Progenitor cell of endocrine pancreas (in vitro differentiated cells): ENCODE measurements around the gene KIF1C. TPM values are rescaled to one million over a fixed set of nuclear protein-coding genes. Genes with fewer than 3 reads are reported as not detected.
"Not testable (repeated sequence)": the region's sequence is repeated elsewhere in the genome, so short reads cannot be mapped to it uniquely, and the experiment has no call there.

ENCODE experiments used
- DNase-seq: peaks from one replicate; pipeline ENCODE4 v3.0.0; 2021; ENCODE audit warnings: low spot score; ENCODE audit not compliant: unreplicated experiment
- H3K27ac Mint-ChIP-seq: 2 replicates; pipeline ENCODE4 v1.8.0; 2021; ENCODE audit warnings: mild to moderate bottlenecking, moderate library complexity, mixed read lengths
- H3K27me3 Mint-ChIP-seq: 2 replicates; pipeline ENCODE4 v1.8.0; 2021; ENCODE audit warnings: mixed read lengths
- H3K36me3 Mint-ChIP-seq: 2 replicates; pipeline ENCODE4 v1.8.0; 2022; ENCODE audit warnings: mixed read lengths; ENCODE audit not compliant: insufficient read depth
- H3K4me1 Mint-ChIP-seq: 2 replicates; pipeline ENCODE4 v1.8.0; 2021; ENCODE audit warnings: low read depth, mixed read lengths
- H3K4me3 Mint-ChIP-seq: 2 replicates; pipeline ENCODE4 v1.8.0; 2021; ENCODE audit warnings: low read depth, mild to moderate bottlenecking, moderate library complexity, mixed read lengths
- H3K9me3 Mint-ChIP-seq: 2 replicates; pipeline ENCODE4 v1.8.0; 2021; ENCODE audit warnings: low read depth, mixed read lengths
- total RNA-seq: library from RNA; stranded (reverse); gene quantifications from 2 replicates; pipeline ENCODE4 v1.2.1, GENCODE V29; 2021
- TF ChIP-seq, protein P1 (sequence below): fragments of 200-600 bp; sonication (generic); IDR thresholded peaks from one replicate; pipeline ENCODE4 v1.5.0; 2021; ENCODE audit warnings: antibody characterized with exemption, mild to moderate bottlenecking; ENCODE audit not compliant: unreplicated experiment

KIF1C gene
- total RNA-seq, 1 donor from 2014 or later: 104 TPM

DNA sequence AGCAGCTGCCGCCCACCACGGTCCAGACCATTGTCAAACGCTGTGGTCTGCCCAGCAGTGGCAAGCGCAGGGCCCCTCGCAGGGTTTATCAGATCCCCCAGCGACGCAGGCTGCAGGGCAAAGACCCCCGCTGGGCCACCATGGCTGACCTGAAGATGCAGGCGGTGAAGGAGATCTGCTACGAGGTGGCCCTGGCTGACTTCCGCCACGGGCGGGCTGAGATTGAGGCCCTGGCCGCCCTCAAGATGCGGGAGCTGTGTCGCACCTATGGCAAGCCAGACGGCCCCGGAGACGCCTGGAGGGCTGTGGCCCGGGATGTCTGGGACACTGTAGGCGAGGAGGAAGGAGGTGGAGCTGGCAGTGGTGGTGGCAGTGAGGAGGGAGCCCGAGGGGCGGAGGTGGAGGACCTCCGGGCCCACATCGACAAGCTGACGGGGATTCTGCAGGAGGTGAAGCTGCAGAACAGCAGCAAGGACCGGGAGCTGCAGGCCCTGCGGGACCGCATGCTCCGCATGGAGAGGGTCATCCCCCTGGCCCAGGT, 24.5 kb downstream of the KIF1C start:
- TF ChIP-seq, protein P1, sequence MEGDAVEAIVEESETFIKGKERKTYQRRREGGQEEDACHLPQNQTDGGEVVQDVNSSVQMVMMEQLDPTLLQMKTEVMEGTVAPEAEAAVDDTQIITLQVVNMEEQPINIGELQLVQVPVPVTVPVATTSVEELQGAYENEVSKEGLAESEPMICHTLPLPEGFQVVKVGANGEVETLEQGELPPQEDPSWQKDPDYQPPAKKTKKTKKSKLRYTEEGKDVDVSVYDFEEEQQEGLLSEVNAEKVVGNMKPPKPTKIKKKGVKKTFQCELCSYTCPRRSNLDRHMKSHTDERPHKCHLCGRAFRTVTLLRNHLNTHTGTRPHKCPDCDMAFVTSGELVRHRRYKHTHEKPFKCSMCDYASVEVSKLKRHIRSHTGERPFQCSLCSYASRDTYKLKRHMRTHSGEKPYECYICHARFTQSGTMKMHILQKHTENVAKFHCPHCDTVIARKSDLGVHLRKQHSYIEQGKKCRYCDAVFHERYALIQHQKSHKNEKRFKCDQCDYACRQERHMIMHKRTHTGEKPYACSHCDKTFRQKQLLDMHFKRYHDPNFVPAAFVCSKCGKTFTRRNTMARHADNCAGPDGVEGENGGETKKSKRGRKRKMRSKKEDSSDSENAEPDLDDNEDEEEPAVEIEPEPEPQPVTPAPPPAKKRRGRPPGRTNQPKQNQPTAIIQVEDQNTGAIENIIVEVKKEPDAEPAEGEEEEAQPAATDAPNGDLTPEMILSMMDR: no peak
- Mint-ChIP-seq H3K4me3 (no peak overlapping the region), H3K27me3 (no peaks in the 10 kb centered on the region), H3K27ac (no peak overlapping the region), H3K36me3 (peaks cover 21% of the 10 kb centered on the region), H3K9me3 (no peaks in the 10 kb centered on the region), H3K4me1 (no peaks in the 10 kb centered on the region)
- no peak for DNase-seq

DNA sequence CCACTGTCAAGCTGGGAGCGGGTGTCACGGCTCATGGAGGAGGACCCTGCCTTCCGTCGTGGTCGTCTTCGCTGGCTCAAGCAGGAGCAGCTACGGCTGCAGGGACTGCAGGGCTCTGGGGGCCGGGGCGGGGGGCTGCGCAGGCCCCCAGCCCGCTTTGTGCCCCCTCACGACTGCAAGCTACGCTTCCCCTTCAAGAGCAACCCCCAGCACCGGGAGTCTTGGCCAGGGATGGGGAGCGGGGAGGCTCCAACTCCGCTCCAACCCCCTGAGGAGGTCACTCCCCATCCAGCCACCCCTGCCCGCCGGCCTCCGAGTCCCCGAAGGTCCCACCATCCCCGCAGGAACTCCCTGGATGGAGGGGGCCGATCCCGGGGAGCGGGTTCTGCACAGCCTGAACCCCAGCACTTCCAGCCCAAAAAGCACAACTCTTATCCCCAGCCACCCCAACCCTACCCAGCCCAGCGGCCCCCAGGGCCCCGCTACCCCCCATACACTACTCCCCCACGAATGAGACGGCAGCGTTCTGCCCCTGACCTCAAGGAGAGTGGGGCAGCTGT, 25.9 kb downstream of the KIF1C start:
- H3K27ac Mint-ChIP-seq: no peak overlapping the region
- no peak overlapping the region for H3K4me3 Mint-ChIP-seq
- H3K4me1 Mint-ChIP-seq: no peaks in the 10 kb centered on the region
- peaks cover 21% of the 10 kb centered on the region for H3K36me3 Mint-ChIP-seq
- no peaks in the 10 kb centered on the region for H3K9me3 Mint-ChIP-seq
- TF ChIP-seq, protein P1: no peak
- DNase-seq: no peak
- H3K27me3 Mint-ChIP-seq: no peaks in the 10 kb centered on the region

DNA sequence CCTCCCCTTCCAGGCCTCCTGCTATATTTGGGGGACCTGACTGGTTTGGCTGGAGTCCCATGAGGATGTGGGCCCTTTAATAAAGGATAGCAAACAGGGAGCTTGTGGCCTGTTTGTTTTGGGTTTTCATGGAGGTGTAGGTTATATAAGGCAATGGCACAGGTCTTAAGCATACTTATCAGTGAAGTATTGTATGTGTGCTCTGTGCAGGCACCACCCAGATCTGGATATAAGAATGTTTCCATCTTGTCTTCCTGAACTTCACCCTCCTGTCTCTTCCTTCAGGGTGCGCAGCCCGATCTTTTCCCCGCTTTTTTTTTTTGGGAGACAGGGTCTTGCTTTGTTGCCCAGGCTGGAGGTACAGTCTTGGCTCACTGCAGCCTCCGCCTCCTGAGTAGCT, 26.9 kb downstream of the KIF1C start:
- Mint-ChIP-seq H3K4me1 (no peaks in the 10 kb centered on the region), H3K27me3 (peaks cover 4% of the 10 kb centered on the region), H3K27ac (no peak overlapping the region)

DNA sequence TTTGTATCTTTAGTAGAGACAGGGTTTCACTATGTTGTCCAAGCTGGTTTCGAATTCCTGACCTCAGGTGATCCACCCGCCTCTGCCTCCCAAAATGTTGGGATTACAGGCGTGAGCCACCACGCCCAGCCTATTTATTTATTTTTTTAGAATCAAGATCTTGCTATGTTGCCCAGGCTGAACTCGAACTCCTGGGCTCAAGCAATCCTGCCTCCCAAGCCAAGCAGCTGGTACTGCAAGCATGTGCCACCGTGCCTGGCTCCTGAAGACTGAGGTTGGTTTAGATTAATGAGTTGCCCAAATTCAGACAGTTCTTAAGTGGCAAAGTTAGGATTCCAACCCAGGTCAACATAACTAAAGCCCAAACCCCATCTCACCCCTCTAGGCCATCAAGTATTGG, 29.5 kb downstream of the KIF1C start:
- Mint-ChIP-seq H3K36me3 (peaks cover 12% of the 10 kb centered on the region), H3K9me3 (no peaks in the 10 kb centered on the region), H3K4me1 (peaks cover 2% of the 10 kb centered on the region), H3K4me3 (no peak overlapping the region), H3K27me3 (peaks cover 19% of the 10 kb centered on the region), H3K27ac (no peak overlapping the region)
- no peak for DNase-seq
- TF ChIP-seq, protein P1: no peak

More for the DNA sequence above, 26.9 kb downstream of the KIF1C start:
- Mint-ChIP-seq H3K36me3 (peaks cover 21% of the 10 kb centered on the region), H3K4me3 (no peak overlapping the region), H3K9me3 (no peaks in the 10 kb centered on the region)
- no peak for DNase-seq
- TF ChIP-seq, protein P1: no peak

DNA sequence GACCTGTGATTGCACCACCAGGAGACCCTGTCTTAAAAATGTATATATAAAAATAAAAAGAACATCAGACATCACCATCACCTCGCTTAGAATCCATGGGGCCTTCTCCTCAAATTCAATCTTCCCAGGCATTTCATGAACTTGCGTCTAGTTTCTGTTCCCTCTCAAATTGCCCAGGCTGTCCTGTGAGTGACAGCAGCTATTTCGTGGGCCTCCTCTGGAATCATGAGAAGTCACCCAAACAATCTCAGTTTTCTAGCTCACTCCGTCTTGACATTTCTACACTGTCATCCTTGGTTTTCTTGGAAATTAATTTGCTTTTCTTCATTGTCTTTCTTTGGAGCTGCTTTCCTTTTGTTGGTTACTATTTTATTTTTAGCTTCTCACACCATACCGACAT, 30.2 kb downstream of the KIF1C start:
- Mint-ChIP-seq H3K9me3 (no peaks in the 10 kb centered on the region), H3K36me3 (peaks cover 8% of the 10 kb centered on the region)
- DNase-seq: no peak

DNA sequence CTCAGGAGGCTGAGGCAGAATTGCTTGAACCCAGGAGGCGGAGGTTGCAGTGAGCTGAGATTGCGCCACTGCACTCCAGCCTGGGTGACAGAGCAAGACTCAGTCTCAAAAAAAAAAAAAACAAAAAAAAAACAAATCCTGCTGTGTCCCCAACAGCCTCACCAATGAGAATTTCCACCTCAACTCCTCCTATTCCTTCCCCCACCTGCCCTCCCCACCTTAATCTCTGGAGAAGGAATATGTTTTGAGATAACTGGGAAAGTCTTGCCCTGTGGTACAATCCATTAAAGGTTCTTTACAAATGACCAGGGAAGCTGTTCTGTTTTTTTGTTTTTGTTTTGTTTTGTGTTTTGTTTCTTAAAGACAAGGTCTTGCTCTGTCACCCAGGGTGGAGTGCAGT, 32.4 kb downstream of the KIF1C start:
- not testable (repeated sequence) for H3K36me3 Mint-ChIP-seq, H3K4me1 Mint-ChIP-seq, H3K4me3 Mint-ChIP-seq, H3K27ac Mint-ChIP-seq, H3K9me3 Mint-ChIP-seq, DNase-seq
- peaks cover 31% of the 10 kb centered on the region for H3K27me3 Mint-ChIP-seq

More for the DNA sequence above, 30.2 kb downstream of the KIF1C start:
- no peak overlapping the region for H3K27ac Mint-ChIP-seq
- H3K4me3 Mint-ChIP-seq: no peak overlapping the region
- TF ChIP-seq, protein P1: no peak
- peaks cover 2% of the 10 kb centered on the region for H3K4me1 Mint-ChIP-seq
- H3K27me3 Mint-ChIP-seq: peaks cover 19% of the 10 kb centered on the region
